ENCODE measurements around the gene FBXO42.

GRCh38 chr1:16292739-16293138 is 59.5 kb downstream of the FBXO42 start:
- TF ChIP-seq, protein P1, sequence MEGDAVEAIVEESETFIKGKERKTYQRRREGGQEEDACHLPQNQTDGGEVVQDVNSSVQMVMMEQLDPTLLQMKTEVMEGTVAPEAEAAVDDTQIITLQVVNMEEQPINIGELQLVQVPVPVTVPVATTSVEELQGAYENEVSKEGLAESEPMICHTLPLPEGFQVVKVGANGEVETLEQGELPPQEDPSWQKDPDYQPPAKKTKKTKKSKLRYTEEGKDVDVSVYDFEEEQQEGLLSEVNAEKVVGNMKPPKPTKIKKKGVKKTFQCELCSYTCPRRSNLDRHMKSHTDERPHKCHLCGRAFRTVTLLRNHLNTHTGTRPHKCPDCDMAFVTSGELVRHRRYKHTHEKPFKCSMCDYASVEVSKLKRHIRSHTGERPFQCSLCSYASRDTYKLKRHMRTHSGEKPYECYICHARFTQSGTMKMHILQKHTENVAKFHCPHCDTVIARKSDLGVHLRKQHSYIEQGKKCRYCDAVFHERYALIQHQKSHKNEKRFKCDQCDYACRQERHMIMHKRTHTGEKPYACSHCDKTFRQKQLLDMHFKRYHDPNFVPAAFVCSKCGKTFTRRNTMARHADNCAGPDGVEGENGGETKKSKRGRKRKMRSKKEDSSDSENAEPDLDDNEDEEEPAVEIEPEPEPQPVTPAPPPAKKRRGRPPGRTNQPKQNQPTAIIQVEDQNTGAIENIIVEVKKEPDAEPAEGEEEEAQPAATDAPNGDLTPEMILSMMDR (IDR thresholded peaks at IDR 0.05; ENCODE audit: low read depth, low read length) = no peak
- TF ChIP-seq POLR2A (IDR thresholded peaks at IDR 0.05; ENCODE audit: extremely low read depth, insufficient read length) = no peak
